CD4-positive, alpha-beta T cell treated with Interleukin-17A for 1 hour (primary cell): ENCODE results near the gene FARP1.

Experiments used
- DNase-seq: peaks from one replicate; pipeline ENCODE4 v3.0.0-alpha.2; 2020

The FARP1 gene

GRCh38 chr13:98175043-98175442 lies 32.1 kb downstream of the FARP1 start:
- DNase-seq, result no peak

DNA sequence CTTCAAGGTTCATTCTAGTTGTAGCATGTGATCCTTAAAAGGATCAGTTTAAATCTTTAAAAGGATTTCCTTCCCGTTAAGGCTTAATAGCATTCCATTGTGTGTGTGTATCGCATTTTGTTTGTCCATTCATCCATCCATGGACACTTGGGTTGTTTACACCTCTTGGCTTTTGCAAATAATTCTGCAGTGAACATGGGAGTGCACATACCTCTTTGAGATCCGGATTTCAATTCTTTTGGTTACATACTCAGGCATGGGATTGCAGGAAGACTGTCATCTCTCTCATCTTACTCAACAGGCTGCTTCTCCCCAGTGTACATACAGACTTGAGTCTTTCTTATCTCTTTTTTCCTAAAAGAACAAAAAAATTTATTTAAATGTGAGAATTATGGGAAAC lies 32.9 kb downstream of the FARP1 start:
- DNase-seq, result no peak

DNA sequence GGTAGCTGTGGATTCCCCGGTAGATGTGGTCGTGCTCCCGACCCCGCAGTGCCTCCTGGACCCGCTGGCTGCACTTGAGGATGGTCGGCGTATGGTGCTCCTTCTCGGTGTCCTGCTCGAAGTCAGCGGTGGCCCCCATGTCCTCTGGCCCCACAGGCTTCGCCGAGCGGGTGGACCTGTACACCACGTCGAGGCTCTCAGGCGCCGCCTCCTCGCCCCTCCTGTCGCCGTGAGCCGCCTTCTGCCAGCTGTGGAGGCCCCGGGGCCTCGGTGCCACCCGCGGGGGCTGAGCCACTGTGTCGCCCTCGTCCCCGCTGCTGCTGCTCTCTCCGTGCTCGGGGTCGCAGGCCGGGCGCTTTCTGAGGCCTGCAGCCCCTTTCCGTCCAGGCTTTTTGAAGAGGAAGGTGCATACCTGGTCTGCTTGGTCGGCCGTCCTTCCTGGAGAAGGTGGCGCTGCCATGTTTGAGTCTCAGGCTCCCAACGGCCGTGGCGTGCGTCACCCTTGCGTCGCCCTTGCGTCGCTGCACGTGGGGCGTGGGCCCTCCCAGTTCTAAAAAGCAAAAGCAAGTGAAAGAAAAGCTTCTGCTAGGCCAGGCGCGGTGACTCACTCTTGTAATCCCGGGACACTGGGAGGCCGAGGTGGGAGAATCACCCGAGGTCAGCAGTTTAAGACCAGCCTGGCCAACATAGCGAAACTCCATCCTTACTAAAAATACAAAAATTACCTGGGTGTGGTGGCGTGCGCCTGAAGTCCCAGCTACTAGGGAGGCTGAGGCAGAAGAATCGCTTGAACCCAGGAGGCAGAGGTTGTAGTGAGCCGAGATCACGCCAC lies 34.1 kb downstream of the FARP1 start, which contains the start of gene RNF113B:
Gene RNF113B (minus strand): TSS at position 493 of the 832 bp plus-strand sequence. CDS start 33 bp downstream, at position 460.
- DNase-seq, result no peak

DNA sequence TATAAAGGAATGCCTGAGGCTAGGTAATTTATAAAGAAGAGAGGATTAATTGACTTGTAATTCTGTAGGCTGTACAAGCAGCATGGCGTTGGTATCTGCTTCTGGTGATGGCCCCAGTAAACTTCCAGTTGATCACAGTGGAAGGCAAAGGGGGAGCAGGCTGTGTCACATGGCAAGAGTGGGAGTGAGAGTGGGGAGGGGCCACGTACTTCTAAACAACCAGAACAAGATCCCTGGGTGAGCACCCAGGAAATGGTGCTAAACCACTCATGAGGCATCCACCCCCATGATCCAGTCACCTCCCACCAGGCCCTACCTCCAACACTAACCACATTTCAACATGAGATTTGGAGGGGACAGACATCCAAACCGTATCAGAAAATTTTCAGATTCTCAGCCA lies 37.2 kb downstream of the FARP1 start:
- no peak for DNase-seq

- DNase-seq, result no peak
Measured at GRCh38 chr13:98181111-98181815, 38.4 kb downstream of the FARP1 start.

DNA sequence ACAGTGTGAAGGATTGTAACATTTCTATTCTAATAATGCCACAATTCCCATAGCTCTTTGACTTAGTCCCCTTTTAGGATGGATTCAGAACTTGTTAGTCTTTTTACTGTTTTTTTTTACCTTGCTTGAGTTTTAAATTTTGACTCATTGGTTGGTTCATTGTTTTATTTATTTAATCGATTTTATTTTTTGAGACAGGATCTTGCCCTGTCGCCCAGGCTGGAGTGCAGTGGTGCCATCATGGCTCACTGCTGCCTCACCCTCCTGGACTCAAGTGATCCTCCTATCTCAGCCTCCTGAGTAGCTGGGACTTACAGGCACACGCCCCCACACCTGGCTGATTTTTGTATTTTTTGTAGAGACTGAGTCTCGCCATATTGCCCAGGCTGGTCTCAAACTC lies 39.3 kb downstream of the FARP1 start:
- DNase-seq, result no peak

- DNase-seq, result no peak
Measured at GRCh38 chr13:98182589-98182988, 39.7 kb downstream of the FARP1 start.

DNA sequence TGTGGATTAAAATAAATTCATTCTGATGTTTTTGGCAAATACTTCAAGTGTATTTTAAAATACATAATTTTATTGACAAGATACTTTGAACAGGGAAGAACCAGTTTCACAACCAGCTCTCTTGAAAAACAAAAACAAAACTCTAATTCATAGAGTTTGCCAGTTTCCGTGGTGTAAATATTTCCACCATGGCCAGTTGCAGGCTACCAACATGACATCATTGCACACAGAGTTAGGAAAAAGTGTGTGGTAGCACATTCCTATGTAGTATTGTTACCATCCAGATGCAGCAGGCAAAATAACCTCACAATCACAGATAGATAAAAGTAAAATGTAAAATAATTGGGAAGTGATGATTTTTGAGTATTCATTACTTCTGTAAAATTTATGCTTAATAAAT lies 41.9 kb downstream of the FARP1 start:
- DNase-seq, result no peak

GRCh38 chr13:98187155-98187964 lies 44.5 kb downstream of the FARP1 start:
- DNase-seq, result no peak

- DNase-seq, result no peak
Measured at GRCh38 chr13:98187965-98188261, 45.0 kb downstream of the FARP1 start.

GRCh38 chr13:98188544-98189166 lies 45.8 kb downstream of the FARP1 start:
- no peak for DNase-seq

DNA sequence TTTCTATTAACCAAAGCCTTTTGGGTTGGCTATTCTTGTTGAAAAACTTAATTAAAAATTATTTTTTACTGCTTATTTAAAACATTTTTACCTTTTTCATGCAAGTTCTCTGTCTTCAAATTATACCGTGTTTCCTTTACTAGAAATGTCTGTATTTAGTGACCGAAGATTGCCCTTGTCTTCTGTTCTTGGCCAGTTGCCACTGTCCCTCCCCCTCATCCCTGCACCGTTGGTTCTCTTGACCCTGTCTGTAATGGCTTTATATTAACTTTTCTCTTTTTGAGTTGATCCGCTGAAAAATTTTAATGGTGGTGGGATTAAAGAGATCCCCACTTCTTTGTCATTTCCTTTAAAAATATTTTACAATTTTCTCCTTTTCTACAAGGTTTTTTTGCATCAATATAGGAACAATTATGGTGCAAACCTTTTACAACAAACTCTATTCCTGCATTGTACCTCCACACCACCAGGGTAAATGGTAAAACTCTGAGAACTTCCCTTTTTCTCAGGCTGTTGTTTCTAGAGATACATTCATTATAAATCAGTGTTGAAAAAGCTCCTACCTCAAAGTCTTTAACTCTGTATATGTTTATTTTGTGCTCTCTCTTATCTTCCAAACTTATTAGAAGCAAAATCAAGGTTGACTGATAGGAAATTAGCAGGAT lies 47.1 kb downstream of the FARP1 start:
- no peak for DNase-seq

- DNase-seq, result no peak
Measured at GRCh38 chr13:98190889-98191444, 48.1 kb downstream of the FARP1 start.

DNA sequence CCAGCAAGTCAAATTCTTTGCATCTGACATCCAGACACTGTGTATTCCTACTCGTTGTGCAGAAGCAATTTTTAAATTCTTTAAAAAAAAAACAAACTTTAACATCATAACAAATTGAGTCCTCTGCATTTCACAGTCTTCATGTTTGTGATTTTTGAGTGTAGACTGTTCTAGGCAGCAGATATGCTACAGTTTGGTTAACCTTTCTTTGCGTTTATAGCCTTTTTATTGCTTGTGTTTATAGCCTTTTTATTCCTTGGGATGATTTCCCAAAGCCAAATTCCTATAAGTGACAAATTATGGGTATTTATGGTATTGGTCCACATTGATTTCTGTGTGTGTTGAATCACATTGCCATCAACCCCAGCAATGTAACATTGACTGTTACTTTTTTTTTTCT lies 49.1 kb downstream of the FARP1 start:
- no peak for DNase-seq

DNA sequence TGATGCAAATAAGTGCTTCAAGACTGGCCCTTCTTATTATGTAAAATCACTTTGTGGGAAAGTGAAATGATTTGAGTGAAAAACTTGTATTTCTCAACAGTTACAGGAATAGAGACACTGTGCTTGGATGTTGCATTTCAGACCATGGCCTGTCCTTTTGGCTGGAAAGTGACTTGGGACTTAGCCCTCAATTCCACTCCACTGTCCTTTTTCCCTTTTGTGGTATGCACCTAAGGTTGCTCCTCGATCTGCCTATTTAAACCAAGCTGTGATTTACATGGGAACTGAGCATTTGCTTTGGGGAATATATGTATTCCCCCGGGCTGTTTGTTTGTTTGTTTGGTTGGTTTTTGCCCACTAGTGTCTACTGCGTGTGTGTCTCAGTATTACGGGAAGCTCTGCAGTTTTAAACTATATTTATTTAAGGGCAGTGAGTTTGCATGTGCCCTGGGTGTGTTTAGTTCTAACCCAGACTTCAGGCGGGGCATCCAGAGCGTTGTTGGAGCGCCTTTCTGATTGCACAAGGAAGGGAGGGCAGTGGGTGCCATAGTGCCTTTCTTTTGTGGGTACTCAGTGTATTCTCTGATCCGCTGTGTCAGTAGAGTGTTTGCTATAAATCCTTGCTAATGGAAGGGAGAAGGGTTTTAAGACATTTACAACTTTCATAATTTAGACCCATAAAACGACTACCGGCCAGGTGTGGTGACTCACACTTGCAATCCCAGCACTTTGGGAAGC lies 52.3 kb downstream of the FARP1 start:
- no peak for DNase-seq

- no peak for DNase-seq
Measured at GRCh38 chr13:98198683-98199082, 55.8 kb downstream of the FARP1 start.

GRCh38 chr13:98199480-98199879 lies 56.6 kb downstream of the FARP1 start:
- no peak for DNase-seq

DNA sequence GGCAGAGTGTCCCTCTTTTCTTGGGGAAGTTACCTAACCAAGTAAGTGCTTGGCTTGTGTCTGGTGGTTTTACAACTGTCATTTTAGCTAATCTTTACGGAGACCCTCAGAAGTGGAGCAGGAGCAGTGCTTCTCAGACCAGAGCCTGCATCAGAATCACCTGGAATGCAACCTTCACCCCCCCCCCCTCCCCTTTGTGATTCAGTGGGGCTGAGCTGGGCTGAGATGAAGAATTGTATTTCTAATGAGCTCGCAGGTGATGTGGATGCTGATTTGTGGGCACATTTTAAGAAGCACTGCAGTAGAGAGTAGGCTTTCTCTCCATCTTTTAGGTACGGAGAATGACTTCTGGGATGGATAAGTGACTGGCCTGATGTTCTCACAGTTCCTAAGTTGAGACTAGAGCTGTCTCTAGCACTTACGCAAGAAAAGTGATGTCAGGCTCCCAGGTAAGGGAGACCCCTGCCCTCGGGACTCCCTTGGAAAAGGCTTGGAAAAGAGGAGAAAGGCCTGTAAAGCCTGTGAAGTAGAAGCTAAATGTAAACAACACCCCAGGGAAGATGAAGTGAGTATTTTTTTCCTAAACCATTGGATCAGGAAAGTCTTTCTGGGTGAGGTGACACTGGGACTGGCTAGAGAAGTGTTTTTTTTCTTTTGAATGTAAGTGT lies 57.5 kb downstream of the FARP1 start:
- DNase-seq, result no peak

- no peak for DNase-seq
Measured at GRCh38 chr13:98201189-98201588, 58.3 kb downstream of the FARP1 start.

DNA sequence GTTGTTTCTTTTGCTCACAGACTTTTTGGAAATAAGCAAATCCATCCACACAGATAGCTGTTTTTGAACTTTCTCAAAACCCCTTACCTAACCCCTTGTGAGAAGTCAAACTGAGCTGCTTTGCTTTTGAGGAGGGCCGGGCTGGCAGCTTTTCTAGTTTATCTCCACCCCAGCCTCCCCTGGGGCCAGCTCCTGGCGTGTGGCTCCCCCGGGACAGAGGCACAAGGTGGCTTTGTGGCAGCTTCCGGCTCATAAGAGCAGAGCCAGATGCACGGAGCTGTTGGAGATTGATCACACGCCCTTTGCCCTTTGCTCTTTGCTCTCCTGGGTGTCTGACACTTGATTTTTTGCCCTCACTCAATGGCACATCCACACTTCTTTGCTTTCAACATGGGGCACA lies 59.1 kb downstream of the FARP1 start:
- DNase-seq, result no peak
